H9 (cell line): Measurements from ENCODE around the gene APOBEC3A. TPM values are rescaled to one million over a fixed set of nuclear protein-coding genes. Genes with fewer than 3 reads are reported as not detected.

Source experiments
- DNase-seq: peaks from one replicate; pipeline ENCODE4 v3.0.0-alpha.2; 2017
- H2AFZ ChIP-seq: one replicate; pipeline ENCODE4 v1.6.1; 2013; ENCODE audit warnings: mild to moderate bottlenecking, low read length, control low read depth, moderate library complexity
- H2AK5ac ChIP-seq: 2 replicates; pipeline ENCODE4 v1.6.1; 2013; ENCODE audit warnings: low read length, control low read depth, mixed read lengths; ENCODE audit not compliant: insufficient read length
- H2BK120ac ChIP-seq: one replicate; pipeline ENCODE4 v1.6.1; 2013; ENCODE audit warnings: low read depth, mild to moderate bottlenecking, low read length, control low read depth, inconsistent platforms; ENCODE audit not compliant: poor library complexity, severe bottlenecking
- H2BK12ac ChIP-seq: 2 replicates; pipeline ENCODE4 v1.6.1; 2013; ENCODE audit warnings: low read length, control low read depth, mixed read lengths, low read depth; ENCODE audit not compliant: insufficient read length
- H2BK15ac ChIP-seq: 2 replicates; pipeline ENCODE4 v1.6.1; 2013; ENCODE audit warnings: low read depth, low read length, control low read depth
- H2BK20ac ChIP-seq: one replicate; pipeline ENCODE4 v1.6.1; 2013; ENCODE audit warnings: low read depth, mild to moderate bottlenecking, low read length, control low read depth, inconsistent platforms; ENCODE audit not compliant: poor library complexity, severe bottlenecking
- H2BK5ac ChIP-seq: 2 replicates; pipeline ENCODE4 v1.6.1; 2013; ENCODE audit warnings: low read length, control low read depth, mixed read lengths; ENCODE audit not compliant: insufficient read length
- H3K14ac ChIP-seq: 2 replicates; pipeline ENCODE4 v1.6.1; 2013; ENCODE audit warnings: low read length, control low read depth; ENCODE audit not compliant: insufficient read depth
- H3K18ac ChIP-seq: 2 replicates; pipeline ENCODE4 v1.6.1; 2013; ENCODE audit warnings: low read depth, mild to moderate bottlenecking, mixed read lengths, low read length, control low read depth; ENCODE audit not compliant: insufficient read length
- H3K23ac ChIP-seq: 2 replicates; pipeline ENCODE4 v1.6.1; 2013; ENCODE audit warnings: low read length, control low read depth, mixed read lengths, low read depth; ENCODE audit not compliant: insufficient read length
- H3K23me2 ChIP-seq: 2 replicates; pipeline ENCODE4 v1.6.1; 2013; ENCODE audit warnings: low read depth, mild to moderate bottlenecking, mixed read lengths, low read length, control low read depth; ENCODE audit not compliant: insufficient read length, poor library complexity, severe bottlenecking
- H3K27ac ChIP-seq: 2 replicates; pipeline ENCODE4 v1.5.1; 2013; ENCODE audit warnings: low read length, control low read depth, mixed read lengths, low read depth; ENCODE audit not compliant: insufficient read length
- H3K27me3 ChIP-seq: 2 replicates; pipeline ENCODE4 v1.6.1; 2013; ENCODE audit warnings: low read length, control low read depth, inconsistent platforms; ENCODE audit not compliant: insufficient read depth
- H3K4ac ChIP-seq: 2 replicates; pipeline ENCODE4 v1.6.1; 2013; ENCODE audit warnings: low read depth, mild to moderate bottlenecking, control low read depth, inconsistent platforms, low read length, moderate library complexity
- H3K4me1 ChIP-seq: 2 replicates; pipeline ENCODE4 v1.6.1; 2013; ENCODE audit warnings: low read length, control low read depth, inconsistent platforms; ENCODE audit not compliant: insufficient read depth
- H3K4me2 ChIP-seq: 2 replicates; pipeline ENCODE4 v1.6.1; 2013; ENCODE audit warnings: low read length, control low read depth, mixed read lengths; ENCODE audit not compliant: insufficient read length, insufficient read depth
- H3K56ac ChIP-seq: 2 replicates; pipeline ENCODE4 v1.6.1; 2013; ENCODE audit warnings: low read depth, mild to moderate bottlenecking, mixed read lengths, low read length, control low read depth; ENCODE audit not compliant: insufficient read length
- H3K79me1 ChIP-seq: 2 replicates; pipeline ENCODE4 v1.6.1; 2013; ENCODE audit warnings: low read depth, mild to moderate bottlenecking, moderate library complexity, low read length, control low read depth, inconsistent platforms; ENCODE audit not compliant: insufficient read depth, poor library complexity, severe bottlenecking
- H3K79me2 ChIP-seq: 2 replicates; pipeline ENCODE4 v1.6.1; 2013; ENCODE audit warnings: low read length, control low read depth, inconsistent platforms; ENCODE audit not compliant: insufficient read depth
- H3K9ac ChIP-seq: 2 replicates; pipeline ENCODE4 v1.6.1; 2013; ENCODE audit warnings: low read length, control low read depth, mixed read lengths; ENCODE audit not compliant: insufficient read length; ENCODE audit errors: extremely low read depth
- H3K9me3 ChIP-seq: one replicate; pipeline ENCODE4 v1.6.1; 2013; ENCODE audit warnings: low read depth, low read length, inconsistent platforms; ENCODE audit not compliant: control insufficient read depth
- H3T11ph ChIP-seq: one replicate; pipeline ENCODE4 v1.6.1; 2013; ENCODE audit warnings: mild to moderate bottlenecking, low read length, control low read depth, inconsistent platforms
- H4K20me1 ChIP-seq: one replicate; pipeline ENCODE4 v1.6.1; 2013; ENCODE audit not compliant: control insufficient read depth, insufficient read length, insufficient read depth
- H4K5ac ChIP-seq: 2 replicates; pipeline ENCODE4 v1.6.1; 2013; ENCODE audit warnings: low read depth, mild to moderate bottlenecking, mixed read lengths, low read length, control low read depth; ENCODE audit not compliant: insufficient read length
- H4K8ac ChIP-seq: replicated peaks from 2 replicates; pipeline ENCODE4 v1.6.1; 2013; ENCODE audit warnings: low read length, control low read depth, mixed read lengths, low read depth; ENCODE audit not compliant: insufficient read length
- H4K91ac ChIP-seq: 2 replicates; pipeline ENCODE4 v1.6.1; 2013; ENCODE audit warnings: low read depth, mild to moderate bottlenecking, moderate library complexity, mixed read lengths, low read length, control low read depth; ENCODE audit not compliant: insufficient read length
- H3K27ac Mint-ChIP-seq, 3 experiments: 2 replicates in 2 of 3; 3 replicates in 1 of 3; pipeline ENCODE4 v1.8.0; 2020 to 2021; ENCODE audit warnings: mixed read lengths in 3 of 3, mild to moderate bottlenecking in 1 of 3, moderate library complexity in 1 of 3
- H3K27me3 Mint-ChIP-seq: 2 replicates; pipeline ENCODE4 v1.8.0; 2021; ENCODE audit warnings: low read depth, mild to moderate bottlenecking, moderate library complexity, mixed read lengths
- H3K36me3 Mint-ChIP-seq, 3 experiments: 2 replicates in 2 of 3; 3 replicates in 1 of 3; pipeline ENCODE4 v1.8.0; 2020 to 2021; ENCODE audit warnings: low read depth in 3 of 3, mixed read lengths in 3 of 3; ENCODE audit not compliant: insufficient read depth in 1 of 3
- H3K4me1 Mint-ChIP-seq, 2 experiments: 2 replicates each; pipeline ENCODE4 v1.8.0; 2020; ENCODE audit warnings: mixed read lengths in 2 of 2
- H3K4me3 Mint-ChIP-seq, 2 experiments: 2 replicates in 1 of 2; 3 replicates in 1 of 2; pipeline ENCODE4 v1.8.0; 2020 to 2021; ENCODE audit warnings: mild to moderate bottlenecking in 2 of 2, mixed read lengths in 2 of 2, moderate library complexity in 1 of 2
- H3K9me3 Mint-ChIP-seq, 2 experiments: 2 replicates in 1 of 2; 3 replicates in 1 of 2; pipeline ENCODE4 v1.8.0; 2020; ENCODE audit warnings: mild to moderate bottlenecking in 2 of 2, mixed read lengths in 2 of 2, moderate library complexity in 1 of 2
- WGBS: extraction: QIAGEN DNeasy Blood & Tissue Kit; methylation state at CpG from one replicate; pipeline ENCODE4 v1.1.7; 2013; ENCODE audit warnings: missing lambda C conversion rate, low lambda C conversion rate, mixed read lengths; ENCODE audit not compliant: insufficient read length; ENCODE audit errors: extremely low coverage; 5-methylcytosine and 5-hydroxymethylcytosine counted together
- total RNA-seq: library from RNA; stranded (reverse); gene quantifications from 2 replicates; pipeline ENCODE4 v1.2.1, GENCODE V29; 2021
- TF ChIP-seq, protein P1 (sequence below): fragments of 200-600 bp; sonication (generic); conservative IDR thresholded peaks from 3 replicates; pipeline ENCODE4 v1.8.0; 2021; ENCODE audit warnings: antibody characterized with exemption, mild to moderate bottlenecking

The APOBEC3A gene
- total RNA-seq, 1 experiment from 2014 or later: not detected

DNA sequence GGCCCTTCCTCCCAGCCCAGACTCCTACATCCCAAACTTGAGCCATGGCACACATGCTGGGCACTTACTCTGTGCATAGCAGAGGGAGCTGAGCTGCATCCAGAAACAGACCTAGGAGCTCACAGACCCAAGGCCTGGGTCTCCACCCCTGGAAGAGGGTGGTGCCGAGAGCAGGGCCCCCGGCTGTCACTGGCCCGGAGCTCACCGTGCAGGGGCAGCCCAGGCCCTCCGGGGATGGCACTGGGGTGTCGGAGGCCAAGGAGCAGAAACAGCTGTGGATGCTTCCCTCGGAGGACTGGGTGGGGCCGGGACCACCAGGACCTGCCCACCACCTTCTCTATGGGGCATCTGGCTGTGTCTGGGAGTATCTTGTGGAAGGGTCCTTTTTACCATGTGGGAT lies 4.3 kb upstream of the APOBEC3A start:
- TF ChIP-seq, protein P1, sequence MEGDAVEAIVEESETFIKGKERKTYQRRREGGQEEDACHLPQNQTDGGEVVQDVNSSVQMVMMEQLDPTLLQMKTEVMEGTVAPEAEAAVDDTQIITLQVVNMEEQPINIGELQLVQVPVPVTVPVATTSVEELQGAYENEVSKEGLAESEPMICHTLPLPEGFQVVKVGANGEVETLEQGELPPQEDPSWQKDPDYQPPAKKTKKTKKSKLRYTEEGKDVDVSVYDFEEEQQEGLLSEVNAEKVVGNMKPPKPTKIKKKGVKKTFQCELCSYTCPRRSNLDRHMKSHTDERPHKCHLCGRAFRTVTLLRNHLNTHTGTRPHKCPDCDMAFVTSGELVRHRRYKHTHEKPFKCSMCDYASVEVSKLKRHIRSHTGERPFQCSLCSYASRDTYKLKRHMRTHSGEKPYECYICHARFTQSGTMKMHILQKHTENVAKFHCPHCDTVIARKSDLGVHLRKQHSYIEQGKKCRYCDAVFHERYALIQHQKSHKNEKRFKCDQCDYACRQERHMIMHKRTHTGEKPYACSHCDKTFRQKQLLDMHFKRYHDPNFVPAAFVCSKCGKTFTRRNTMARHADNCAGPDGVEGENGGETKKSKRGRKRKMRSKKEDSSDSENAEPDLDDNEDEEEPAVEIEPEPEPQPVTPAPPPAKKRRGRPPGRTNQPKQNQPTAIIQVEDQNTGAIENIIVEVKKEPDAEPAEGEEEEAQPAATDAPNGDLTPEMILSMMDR: no peak
- H3K36me3 Mint-ChIP-seq: no peaks in the 10 kb centered on the region
- no CpG with 5 or more reads among the region's 8 CpGs for WGBS

More for the DNA sequence above, 4.3 kb upstream of the APOBEC3A start:
- Histone ChIP-seq H3K79me1 (no peaks in the 10 kb centered on the region), H3K14ac (no peak overlapping the region), H3K4me1 (no peaks in the 10 kb centered on the region), H3K27ac (no peak overlapping the region), H3K9ac (no peak overlapping the region), H2BK20ac (no peak overlapping the region), H3K18ac (no peak overlapping the region), H2BK12ac (no peak overlapping the region), H3T11ph (no peak overlapping the region), H3K79me2 (no peaks in the 10 kb centered on the region), H3K4ac (no peak overlapping the region), H2BK15ac (no peak overlapping the region), H4K91ac (no peak overlapping the region), H3K9me3 (no peaks in the 10 kb centered on the region), H2BK120ac (no peak overlapping the region), H2AFZ (no peak overlapping the region), H3K56ac (no peak overlapping the region), H3K23me2 (no peaks in the 10 kb centered on the region), H4K5ac (no peak overlapping the region), H3K27me3 (no peaks in the 10 kb centered on the region), H3K23ac (no peak overlapping the region), H3K4me2 (no peak overlapping the region), H2BK5ac (no peak overlapping the region), H2AK5ac (no peak overlapping the region), H4K8ac (no peak overlapping the region), H4K20me1 (no peaks in the 10 kb centered on the region)
- H3K27ac Mint-ChIP-seq: no peak overlapping the region; a peak in 1 of 7 replicates
- peaks cover 19% of the 10 kb centered on the region for H3K27me3 Mint-ChIP-seq
- no peak for DNase-seq
- H3K4me3 Mint-ChIP-seq: no peak overlapping the region
- no peaks in the 10 kb centered on the region; a peak in 1 of 5 replicates for H3K9me3 Mint-ChIP-seq
- peaks cover 3 to 7% of the 10 kb centered on the region in 2 experiments; a peak in 3 of 4 replicates for H3K4me1 Mint-ChIP-seq
